Progenitor cell of endocrine pancreas (in vitro differentiated cells): Measurements from ENCODE around the gene EBF3. TPM values are rescaled to one million over a fixed set of nuclear protein-coding genes. Genes with fewer than 3 reads are reported as not detected.

ENCODE experiments used
- DNase-seq: peaks from one replicate; pipeline ENCODE4 v3.0.0; 2021; ENCODE audit warnings: low spot score; ENCODE audit not compliant: unreplicated experiment
- H3K27ac Mint-ChIP-seq: 2 replicates; pipeline ENCODE4 v1.8.0; 2021; ENCODE audit warnings: mild to moderate bottlenecking, moderate library complexity, mixed read lengths
- H3K27me3 Mint-ChIP-seq: 2 replicates; pipeline ENCODE4 v1.8.0; 2021; ENCODE audit warnings: mixed read lengths
- H3K36me3 Mint-ChIP-seq: 2 replicates; pipeline ENCODE4 v1.8.0; 2022; ENCODE audit warnings: mixed read lengths; ENCODE audit not compliant: insufficient read depth
- H3K4me1 Mint-ChIP-seq: 2 replicates; pipeline ENCODE4 v1.8.0; 2021; ENCODE audit warnings: low read depth, mixed read lengths
- H3K4me3 Mint-ChIP-seq: 2 replicates; pipeline ENCODE4 v1.8.0; 2021; ENCODE audit warnings: low read depth, mild to moderate bottlenecking, moderate library complexity, mixed read lengths
- H3K9me3 Mint-ChIP-seq: 2 replicates; pipeline ENCODE4 v1.8.0; 2021; ENCODE audit warnings: low read depth, mixed read lengths
- CTCF ChIP-seq: fragments of 200-600 bp; sonication (generic); IDR thresholded peaks from one replicate; pipeline ENCODE4 v1.5.0; 2021; ENCODE audit warnings: antibody characterized with exemption, mild to moderate bottlenecking; ENCODE audit not compliant: unreplicated experiment
- total RNA-seq: library from RNA; stranded (reverse); gene quantifications from 2 replicates; pipeline ENCODE4 v1.2.1, GENCODE V29; 2021

The EBF3 gene
- total RNA-seq, 1 donor from 2014 or later: 0.19 TPM

DNA sequence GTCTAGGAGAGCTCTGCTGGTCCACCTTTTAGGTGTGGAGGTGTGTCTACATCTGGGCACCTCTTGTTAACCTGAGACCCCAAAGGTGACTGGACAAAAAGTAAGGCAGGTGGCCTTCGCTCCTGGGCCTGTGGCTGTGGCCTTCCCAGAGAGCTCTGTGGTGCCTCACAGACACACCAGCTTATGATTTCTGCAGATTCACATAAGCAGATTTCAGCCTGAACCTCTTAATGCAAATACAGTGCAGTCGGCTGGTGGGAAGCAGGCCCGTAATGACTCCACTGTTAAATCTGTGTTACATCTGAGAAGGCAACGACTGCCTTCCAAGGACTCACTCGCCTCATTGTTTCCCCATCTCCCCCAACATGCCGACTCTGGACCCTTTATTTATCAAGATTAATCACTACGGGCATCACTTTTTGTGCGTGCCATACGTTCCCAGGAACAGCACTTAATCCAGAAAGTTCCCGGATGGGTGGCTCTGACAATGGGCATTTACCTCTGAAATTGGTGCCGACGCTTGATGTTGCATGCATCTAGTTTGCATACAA is 119.8 kb downstream of the EBF3 start:
- no peak for DNase-seq
- H3K9me3 Mint-ChIP-seq: no peaks in the 10 kb centered on the region
- peaks cover 98% of the 10 kb centered on the region for H3K27me3 Mint-ChIP-seq
- H3K36me3 Mint-ChIP-seq: no peaks in the 10 kb centered on the region
- H3K4me3 Mint-ChIP-seq: no peak overlapping the region
- no peak overlapping the region for H3K27ac Mint-ChIP-seq
- H3K4me1 Mint-ChIP-seq: no peaks in the 10 kb centered on the region
- no peak for TF ChIP-seq CTCF

GRCh38 chr10:129843702-129844101 is 120.4 kb downstream of the EBF3 start:
- Mint-ChIP-seq H3K27me3 (peaks cover 98% of the 10 kb centered on the region), H3K27ac (no peak overlapping the region), H3K9me3 (no peaks in the 10 kb centered on the region), H3K4me1 (no peaks in the 10 kb centered on the region), H3K36me3 (no peaks in the 10 kb centered on the region), H3K4me3 (no peak overlapping the region)
- no peak for TF ChIP-seq CTCF
- DNase-seq: no peak

- TF ChIP-seq CTCF: no peak
- no peak overlapping the region for H3K27ac Mint-ChIP-seq
Measured at GRCh38 chr10:129843131-129843541, 120.9 kb downstream of the EBF3 start.

DNA sequence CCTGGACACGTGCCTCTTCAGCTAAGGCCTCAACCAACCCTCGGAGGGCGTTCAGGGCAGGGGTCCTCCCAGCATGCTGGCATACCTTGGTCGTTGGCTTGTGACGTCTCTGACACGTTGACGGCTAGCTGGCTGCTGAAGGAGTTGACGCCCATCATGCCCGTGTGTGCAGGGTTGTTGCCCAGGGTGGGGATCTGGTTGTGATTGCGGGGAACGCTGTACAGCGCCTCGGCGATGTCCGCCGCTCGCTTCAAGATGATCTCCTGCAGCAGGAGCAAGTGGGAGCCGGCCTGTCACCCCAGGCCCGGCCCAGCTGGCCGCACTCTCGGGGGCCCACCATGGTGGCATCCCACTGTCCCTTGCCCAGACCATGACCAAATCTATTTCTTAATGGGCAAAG is 122.0 kb downstream of the EBF3 start:
- Mint-ChIP-seq H3K4me3 (no peak overlapping the region), H3K36me3 (peaks cover 2% of the 10 kb centered on the region), H3K27ac (no peak overlapping the region), H3K9me3 (no peaks in the 10 kb centered on the region), H3K4me1 (no peaks in the 10 kb centered on the region), H3K27me3 (peaks cover 94% of the 10 kb centered on the region)
- no peak for DNase-seq
- TF ChIP-seq CTCF: no peak

More at GRCh38 chr10:129843131-129843541, 120.9 kb downstream of the EBF3 start:
- peaks cover 98% of the 10 kb centered on the region for H3K27me3 Mint-ChIP-seq
- no peak for DNase-seq
- H3K9me3 Mint-ChIP-seq: no peaks in the 10 kb centered on the region
- H3K4me1 Mint-ChIP-seq: no peaks in the 10 kb centered on the region
- no peak overlapping the region for H3K4me3 Mint-ChIP-seq
- H3K36me3 Mint-ChIP-seq: no peaks in the 10 kb centered on the region

GRCh38 chr10:129841590-129841989 is 122.5 kb downstream of the EBF3 start:
- no peaks in the 10 kb centered on the region for H3K9me3 Mint-ChIP-seq
- H3K4me1 Mint-ChIP-seq: no peaks in the 10 kb centered on the region
- TF ChIP-seq CTCF: no peak
- no peak for DNase-seq
- peaks cover 2% of the 10 kb centered on the region for H3K36me3 Mint-ChIP-seq
- no peak overlapping the region for H3K4me3 Mint-ChIP-seq
- no peak overlapping the region for H3K27ac Mint-ChIP-seq
- H3K27me3 Mint-ChIP-seq: peaks cover 95% of the 10 kb centered on the region
